CD14-positive monocyte (primary cell): Measurements from ENCODE around the gene ADAMTSL2. TPM values are rescaled to one million over a fixed set of nuclear protein-coding genes. Genes with fewer than 3 reads are reported as not detected.

Experiments used
- DNase-seq, 3 donors: peaks; one replicate each; pipeline ENCODE4 v3.0.0-alpha.2; 2011 to 2022
- H2AFZ ChIP-seq: 2 replicates; pipeline ENCODE4 v1.6.0; 2012; ENCODE audit warnings: mild to moderate bottlenecking, low read depth, low read length, inconsistent platforms; ENCODE audit not compliant: insufficient read depth, poor library complexity, severe bottlenecking
- H3K27ac ChIP-seq, 2 donors: 1 replicate in 1 of 2; 2 replicates in 1 of 2; pipeline ENCODE4 v1.5.1; 2012 to 2013; ENCODE audit warnings: low read length in 2 of 2, control low read depth in 1 of 2, inconsistent platforms in 1 of 2, low read depth in 1 of 2, mild to moderate bottlenecking in 1 of 2
- H3K27me3 ChIP-seq, 2 donors: one replicate each; pipeline versions ENCODE4 v1.6.0 to v1.6.1; 2011 to 2013; ENCODE audit warnings: low read length in 2 of 2; ENCODE audit not compliant: control insufficient read depth in 2 of 2, insufficient read depth in 2 of 2
- H3K36me3 ChIP-seq, 2 donors: replicated peaks in 1 of 2; 1 replicate in 1 of 2; 2 replicates in 1 of 2; pipeline versions ENCODE4 v1.5.1 to v1.6.1; 2012 to 2013; ENCODE audit warnings: low read length in 2 of 2, control low read depth in 1 of 2, inconsistent platforms in 1 of 2, mild to moderate bottlenecking in 1 of 2; ENCODE audit not compliant: insufficient read depth in 2 of 2, control insufficient read depth in 1 of 2
- H3K4me1 ChIP-seq, 2 donors: 1 replicate in 1 of 2; 2 replicates in 1 of 2; pipeline versions ENCODE4 v1.5.1 to v1.6.1; 2012 to 2013; ENCODE audit warnings: low read length in 2 of 2, control low read depth in 1 of 2, inconsistent platforms in 1 of 2, mild to moderate bottlenecking in 1 of 2, moderate library complexity in 1 of 2; ENCODE audit not compliant: insufficient read depth in 2 of 2, control insufficient read depth in 1 of 2
- H3K4me2 ChIP-seq: replicated peaks from 2 replicates; pipeline ENCODE3; 2012; ENCODE audit warnings: low read length, moderate library complexity, mild to moderate bottlenecking; ENCODE audit not compliant: poor library complexity, severe bottlenecking; ENCODE audit errors: extremely low read depth
- H3K4me3 ChIP-seq, 3 experiments: fragments of 200-600 bp in 1 of 3; sonication (generic) in 1 of 3; replicated peaks in 1 of 3; 1 replicate in 2 of 3; 2 replicates in 1 of 3; pipeline ENCODE4 v1.5.1; 2011 to 2013; ENCODE audit warnings: low read length in 3 of 3, mild to moderate bottlenecking in 3 of 3, control low read depth in 2 of 3, low read depth in 2 of 3, inconsistent platforms in 1 of 3, moderate library complexity in 1 of 3
- H3K79me2 ChIP-seq: 2 replicates; pipeline ENCODE4 v1.6.0; 2012; ENCODE audit warnings: mild to moderate bottlenecking, control low read depth, inconsistent platforms, low read length, moderate library complexity; ENCODE audit not compliant: insufficient read depth
- H3K9ac ChIP-seq: 2 replicates; pipeline ENCODE4 v1.6.0; 2017; ENCODE audit warnings: low read length, mild to moderate bottlenecking; ENCODE audit not compliant: insufficient read depth, poor library complexity, severe bottlenecking
- H3K9me3 ChIP-seq, 2 donors: replicated peaks in 1 of 2; 1 replicate in 1 of 2; 2 replicates in 1 of 2; pipeline versions ENCODE4 v1.5.1 to v1.6.1; 2012 to 2013; ENCODE audit warnings: low read length in 2 of 2, control low read depth in 1 of 2; ENCODE audit not compliant: control insufficient read depth in 1 of 2, insufficient read depth in 1 of 2
- H4K20me1 ChIP-seq: 2 replicates; pipeline ENCODE4 v1.6.0; 2012; ENCODE audit warnings: mild to moderate bottlenecking, low read length, control low read depth, moderate library complexity; ENCODE audit not compliant: insufficient read depth
- H3K27ac Mint-ChIP-seq, 7 donors: one replicate each; pipeline ENCODE4 v1.8.0; 2020; ENCODE audit warnings: mild to moderate bottlenecking in 7 of 7, mixed read lengths in 7 of 7, moderate library complexity in 6 of 7, inconsistent platforms in 2 of 7
- H3K27me3 Mint-ChIP-seq, 3 donors: one replicate each; pipeline ENCODE4 v1.8.0; 2021 to 2022; ENCODE audit warnings: low read depth in 3 of 3, mild to moderate bottlenecking in 3 of 3, mixed read lengths in 3 of 3, moderate library complexity in 3 of 3, inconsistent platforms in 1 of 3
- H3K36me3 Mint-ChIP-seq, 2 donors: one replicate each; pipeline ENCODE4 v1.8.0; 2020; ENCODE audit warnings: mixed read lengths in 2 of 2, inconsistent platforms in 1 of 2, mild to moderate bottlenecking in 1 of 2
- H3K4me1 Mint-ChIP-seq: one replicate; pipeline ENCODE4 v1.8.0; 2020; ENCODE audit warnings: mild to moderate bottlenecking, mixed read lengths
- H3K4me3 Mint-ChIP-seq, 2 donors: one replicate each; pipeline ENCODE4 v1.8.0; 2020; ENCODE audit warnings: mild to moderate bottlenecking in 2 of 2, mixed read lengths in 2 of 2, moderate library complexity in 1 of 2
- H3K9me3 Mint-ChIP-seq, 7 donors: one replicate each; pipeline ENCODE4 v1.8.0; 2020 to 2022; ENCODE audit warnings: mixed read lengths in 7 of 7, mild to moderate bottlenecking in 6 of 7, moderate library complexity in 6 of 7, inconsistent platforms in 2 of 7
- CTCF ChIP-seq: fragments of 200-600 bp; IDR thresholded peaks from one replicate; pipeline ENCODE4 v1.8.0; 2022; ENCODE audit warnings: antibody characterized with exemption, mild to moderate bottlenecking
- WGBS: methylation state at CpG from one replicate; pipeline ENCODE4 v1.1.5; 2013; ENCODE audit warnings: missing lambda C conversion rate; ENCODE audit not compliant: insufficient coverage; 5-methylcytosine and 5-hydroxymethylcytosine counted together
- intact Hi-C, 2 donors: fragments of 100-400 bp; cut with micrococcal nuclease; formaldehyde crosslinking; loops; one replicate each; pipeline versions ENCODE4 v1.15.0 to v1.15.1; 2023
- polyA plus RNA-seq, 3 donors: library from polyadenylated mRNA; depleted of rRNA in 1 of 3; unstranded in 2 of 3; stranded (reverse) in 1 of 3; fragments of 300-500 nt in 2 of 3; fragments of >200 nt in 1 of 3; fragmentation: Illumina TruSeq in 2 of 3; gene quantifications; 1 replicate in 2 of 3; 2 replicates in 1 of 3; pipeline ENCODE4 v1.2.3, GENCODE V29; 2012 to 2021

Gene ADAMTSL2
- polyA plus RNA-seq, 3 donors = 0.08 TPM; not detected in 2

- peaks cover 2 to 4% of the 10 kb centered on the region in 2 donors for H3K4me1 ChIP-seq
- Mint-ChIP-seq H3K4me1 (peaks cover 1% of the 10 kb centered on the region), H3K27ac (peak overlapping the region in 1 of 7 donors; percentile 31), H3K4me3 (no peak overlapping the region), H3K36me3 (no peaks in the 10 kb centered on the region), H3K9me3 (no peaks in the 10 kb centered on the region), H3K27me3 (peaks cover 5 to 11% (median 7%) of the 10 kb centered on the region in 3 donors)
- intact Hi-C loops = no loop called here
- H3K4me2 ChIP-seq = no peak overlapping the region
- no peaks in the 10 kb centered on the region for H4K20me1 ChIP-seq
- no peak overlapping the region for H3K4me3 ChIP-seq
- DNase-seq = no peak
- no peak overlapping the region for H3K9ac ChIP-seq
- TF ChIP-seq CTCF = no peak
- WGBS = 85% methylated on average over 20 of the region's 25 CpGs
- no peaks in the 10 kb centered on the region for H3K27me3 ChIP-seq
- H3K36me3 ChIP-seq = no peaks in the 10 kb centered on the region
- no peak overlapping the region for H2AFZ ChIP-seq
- no peaks in the 10 kb centered on the region for H3K79me2 ChIP-seq
- H3K27ac ChIP-seq = no peak overlapping the region
- no peaks in the 10 kb centered on the region for H3K9me3 ChIP-seq
Observed at GRCh38 chr9:133545494-133546286, 11.2 kb downstream of the ADAMTSL2 start.

- DNase-seq = no peak
- 86% methylated on average over 7 of the region's 8 CpGs for WGBS
- no peak overlapping the region for H3K27ac Mint-ChIP-seq
Observed at GRCh38 chr9:133546287-133546680, 11.8 kb downstream of the ADAMTSL2 start.

More at GRCh38 chr9:133546287-133546680, 11.8 kb downstream of the ADAMTSL2 start:
- Histone ChIP-seq H3K4me1 (no peaks in the 10 kb centered on the region), H3K4me2 (no peak overlapping the region), H3K27ac (no peak overlapping the region), H3K27me3 (no peaks in the 10 kb centered on the region), H3K79me2 (no peaks in the 10 kb centered on the region), H4K20me1 (no peaks in the 10 kb centered on the region), H3K9me3 (no peaks in the 10 kb centered on the region), H3K4me3 (no peak overlapping the region), H3K36me3 (no peaks in the 10 kb centered on the region), H3K9ac (no peak overlapping the region), H2AFZ (no peak overlapping the region)
- Mint-ChIP-seq H3K9me3 (no peaks in the 10 kb centered on the region), H3K4me3 (no peak overlapping the region), H3K36me3 (no peaks in the 10 kb centered on the region), H3K4me1 (no peaks in the 10 kb centered on the region), H3K27me3 (peaks cover 0 to 10% (median 7%) of the 10 kb centered on the region in 3 donors)
- intact Hi-C loops = no loop called here
- no peak for TF ChIP-seq CTCF
